Measurements from ENCODE around the gene CC2D1A. TPM values are rescaled to one million over a fixed set of nuclear protein-coding genes. Genes with fewer than 3 reads are reported as not detected.
A peak's percentile ranks its signal among the peaks of the same experiment; 100 is the strongest.
"Not testable (repeated sequence)": the region's sequence is repeated elsewhere in the genome, so short reads cannot be mapped to it uniquely, and the experiment has no call there.

Gene CC2D1A
- total RNA-seq, 1 donor from 2014 or later, result 20.1 TPM

GRCh38 chr19:13969897-13970296 lies 63.9 kb downstream of the CC2D1A start:
- Histone ChIP-seq H3K9me3 (replicated peaks) (no peaks in the 10 kb centered on the region), H3K4me1 (peaks cover 1% of the 10 kb centered on the region), H3K27ac (replicated peaks) (no peak overlapping the region), H3K4me3 (no peak overlapping the region), H3K27me3 (ENCODE audit: low read depth) (no peaks in the 10 kb centered on the region), H3K36me3 (peaks cover 87% of the 10 kb centered on the region)
- no peak for DNase-seq
- intact Hi-C loops (cut with micrococcal nuclease), result no loop called here
- TF ChIP-seq CTCF (IDR thresholded peaks at IDR 0.05; ENCODE audit: borderline replicate concordance), result no peak

GRCh38 chr19:13971868-13972267 lies 65.9 kb downstream of the CC2D1A start:
- H3K27ac ChIP-seq (replicated peaks); H3K4me3 ChIP-seq; H3K9me3 ChIP-seq (replicated peaks); DNase-seq; H3K27me3 ChIP-seq (ENCODE audit: low read depth); intact Hi-C loops (cut with micrococcal nuclease): not testable (repeated sequence)
- peaks cover 18% of the 10 kb centered on the region for H3K4me1 ChIP-seq
- H3K36me3 ChIP-seq, result peaks cover 68% of the 10 kb centered on the region

- Histone ChIP-seq H3K4me1 (peaks cover 25% of the 10 kb centered on the region), H3K36me3 (peaks cover 61% of the 10 kb centered on the region), H3K27me3 (ENCODE audit: low read depth) (no peaks in the 10 kb centered on the region), H3K9me3 (replicated peaks) (no peaks in the 10 kb centered on the region), H3K27ac (replicated peaks) (no peak overlapping the region), H3K4me3 (no peak overlapping the region)
- TF ChIP-seq CTCF (IDR thresholded peaks at IDR 0.05; ENCODE audit: borderline replicate concordance), result no peak
- intact Hi-C loops (cut with micrococcal nuclease), result no loop called here
- DNase-seq, result no peak
These were observed 66.6 kb downstream of the CC2D1A start for GRCh38 chr19:13972368-13973155.

GRCh38 chr19:13973479-13973878 lies 67.5 kb downstream of the CC2D1A start:
- intact Hi-C loops (cut with micrococcal nuclease); H3K9me3 ChIP-seq (replicated peaks); H3K27me3 ChIP-seq (ENCODE audit: low read depth); DNase-seq; H3K4me3 ChIP-seq: not testable (repeated sequence)
- H3K4me1 ChIP-seq, result peaks cover 35% of the 10 kb centered on the region
- peaks cover 52% of the 10 kb centered on the region for H3K36me3 ChIP-seq
- H3K27ac ChIP-seq (replicated peaks), result peak overlapping the region; percentile 8

- H3K4me3 ChIP-seq, result no peak overlapping the region
- peak overlapping the region; percentile 8 for H3K27ac ChIP-seq (replicated peaks)
- H3K36me3 ChIP-seq, result peaks cover 46% of the 10 kb centered on the region
- intact Hi-C loops (cut with micrococcal nuclease), result no loop called here
- H3K27me3 ChIP-seq (ENCODE audit: low read depth), result no peaks in the 10 kb centered on the region
- H3K4me1 ChIP-seq, result peaks cover 41% of the 10 kb centered on the region
- TF ChIP-seq CTCF (IDR thresholded peaks at IDR 0.05; ENCODE audit: borderline replicate concordance), result no peak
- no peaks in the 10 kb centered on the region for H3K9me3 ChIP-seq (replicated peaks)
- no peak for DNase-seq
These were observed 68.1 kb downstream of the CC2D1A start for GRCh38 chr19:13974073-13974472.

- no peak for DNase-seq
- H3K36me3 ChIP-seq, result peaks cover 28% of the 10 kb centered on the region
- H3K4me3 ChIP-seq, result peak overlapping the region; percentile 22
- TF ChIP-seq CTCF (IDR thresholded peaks at IDR 0.05; ENCODE audit: borderline replicate concordance), result no peak
- no peaks in the 10 kb centered on the region for H3K27me3 ChIP-seq (ENCODE audit: low read depth)
- H3K4me1 ChIP-seq, result peaks cover 48% of the 10 kb centered on the region
- intact Hi-C loops (cut with micrococcal nuclease), result no loop called here
- H3K9me3 ChIP-seq (replicated peaks), result no peaks in the 10 kb centered on the region
- peak overlapping the region; percentile 91 for H3K27ac ChIP-seq (replicated peaks)
These were observed 69.9 kb downstream of the CC2D1A start for GRCh38 chr19:13975870-13976269.

Data from left ventricle myocardium inferior (tissue), 1 donor.